GM18870 (cell line): Measurements from ENCODE around the gene POLE3.
A peak's percentile ranks its signal among the peaks of the same experiment; 100 is the strongest.
"Not testable (repeated sequence)": the region's sequence is repeated elsewhere in the genome, so short reads cannot be mapped to it uniquely, and the experiment has no call there.

Experiments used
- ATAC-seq: cut with Tn5 transposase; IDR thresholded peaks from one replicate; pipeline ENCODE4 v1.9.1; 2021; ENCODE audit warnings: moderate library complexity; ENCODE audit not compliant: unreplicated experiment

Gene POLE3

GRCh38 chr9:113410207-113410864, at the start of gene POLE3, which contains the start of gene C9orf43:
Gene POLE3 (minus strand): TSS chr9:113410675. CDS start chr9:113410293, 382 bp downstream.
Gene C9orf43 (plus strand): TSS chr9:113410747. CDS start chr9:113413494, 2,747 bp downstream.
- ATAC-seq = peak; percentile 71

GRCh38 chr9:113456235-113456634, 45.8 kb upstream of the POLE3 start:
- ATAC-seq = no peak

GRCh38 chr9:113454914-113455761, 44.7 kb upstream of the POLE3 start:
- no peak for ATAC-seq

- ATAC-seq = no peak
Observed at GRCh38 chr9:113452113-113452605, 41.7 kb upstream of the POLE3 start.

GRCh38 chr9:113449376-113449775, 38.9 kb upstream of the POLE3 start:
- ATAC-seq = no peak

GRCh38 chr9:113446323-113446740, 35.9 kb upstream of the POLE3 start:
- no peak for ATAC-seq

- ATAC-seq = no peak
Observed at GRCh38 chr9:113444736-113445135, 34.3 kb upstream of the POLE3 start.

GRCh38 chr9:113437716-113438115, 27.2 kb upstream of the POLE3 start:
- ATAC-seq = not testable (repeated sequence)

GRCh38 chr9:113436728-113437515, 26.4 kb upstream of the POLE3 start:
- no peak for ATAC-seq

GRCh38 chr9:113431191-113431590, 20.7 kb upstream of the POLE3 start:
- no peak for ATAC-seq

- no peak for ATAC-seq
Observed at GRCh38 chr9:113428062-113428615, 17.7 kb upstream of the POLE3 start.

- ATAC-seq = no peak
Observed at GRCh38 chr9:113427629-113428028, 17.2 kb upstream of the POLE3 start.

- no peak for ATAC-seq
Observed at GRCh38 chr9:113426701-113427100, 16.2 kb upstream of the POLE3 start.

GRCh38 chr9:113425072-113425471, 14.6 kb upstream of the POLE3 start:
- no peak for ATAC-seq

- ATAC-seq = no peak
Observed at GRCh38 chr9:113421726-113422125, 11.3 kb upstream of the POLE3 start.

GRCh38 chr9:113417370-113417769, 6.9 kb upstream of the POLE3 start:
- no peak for ATAC-seq

GRCh38 chr9:113416149-113416721, 5.8 kb upstream of the POLE3 start:
- peak; percentile 92 for ATAC-seq

GRCh38 chr9:113409883-113410206, 630 bp downstream of the POLE3 start:
- ATAC-seq = no peak

- no peak for ATAC-seq
Observed at GRCh38 chr9:113409481-113409880, 994 bp downstream of the POLE3 start.

GRCh38 chr9:113406873-113407511, 3.5 kb downstream of the POLE3 start:
- not testable (repeated sequence) for ATAC-seq
